HEK293 (cell line): Measurements from ENCODE around the gene SLC38A4.

Experiments
- CTCF ChIA-PET: fragments of 350-600 bp; formaldehyde crosslinking; extraction: SDS; loops from one replicate; lab custom pipeline; 2021; ENCODE audit warnings: antibody characterized with exemption; lab: Yijun Ruan, JAX
- POLR2A ChIA-PET: fragments of 300-600 bp; formaldehyde crosslinking; extraction: SDS; loops from one replicate; lab custom pipeline; 2020; ENCODE audit warnings: antibody characterized with exemption, inconsistent platforms; lab: Yijun Ruan, JAX
- H3K27ac ChIP-seq: fragments of 200-500 bp; sonication (Bioruptor generic); 2 replicates; pipeline ENCODE4 v1.5.1; 2014; ENCODE audit warnings: low read depth, low read length, control low read depth, inconsistent platforms; ENCODE audit errors: extremely low read depth
- H3K36me3 ChIP-seq, 2 experiments: fragments of 200-500 bp in 1 of 2; sonication (Bioruptor generic) in 1 of 2; 1 replicate in 1 of 2; 2 replicates in 1 of 2; pipeline ENCODE4 v1.5.1; 2014 to 2017; ENCODE audit warnings: inconsistent platforms in 2 of 2, low read length in 2 of 2; ENCODE audit not compliant: control insufficient read depth in 2 of 2, insufficient read depth in 1 of 2
- H3K4me1 ChIP-seq: fragments of 200-500 bp; sonication (Bioruptor generic); 2 replicates; pipeline ENCODE4 v1.5.1; 2014; ENCODE audit warnings: mild to moderate bottlenecking, low read length, inconsistent platforms; ENCODE audit not compliant: control insufficient read depth, insufficient read depth
- H3K4me3 ChIP-seq: 2 replicates; pipeline ENCODE4 v1.5.1; 2011; ENCODE audit warnings: low read depth, mild to moderate bottlenecking, control low read depth, low read length, moderate library complexity
- H3K9me3 ChIP-seq: fragments of 200-500 bp; sonication (Bioruptor generic); 2 replicates; pipeline ENCODE4 v1.5.1; 2014; ENCODE audit warnings: low read depth, low read length, inconsistent platforms; ENCODE audit not compliant: control insufficient read depth, insufficient read depth
- AEBP2 ChIP-seq: fragments of 450-650 bp; formaldehyde crosslinking; IDR thresholded peaks from 2 replicates; pipeline ENCODE4 v1.5.1; 2016; ENCODE audit warnings: missing biosample characterization, missing genetic modification characterization, borderline replicate concordance
- BCL11B ChIP-seq: fragments of 450-650 bp; formaldehyde crosslinking; IDR thresholded peaks from 2 replicates; pipeline ENCODE4 v1.5.1; 2016; ENCODE audit warnings: low read depth, missing biosample characterization, missing genetic modification characterization
- GLI4 ChIP-seq: fragments of 450-650 bp; formaldehyde crosslinking; IDR thresholded peaks from 2 replicates; pipeline ENCODE4 v1.5.1; 2016; ENCODE audit warnings: missing biosample characterization, missing genetic modification characterization
- HOXD13 ChIP-seq: sonication (generic); formaldehyde crosslinking; IDR thresholded peaks from 2 replicates; pipeline ENCODE4 v1.8.0; 2022; ENCODE audit warnings: missing genetic modification reagents, borderline replicate concordance
- KLF1 ChIP-seq: fragments of 450-650 bp; formaldehyde crosslinking; IDR thresholded peaks from 2 replicates; pipeline ENCODE4 v1.5.1; 2016; ENCODE audit warnings: missing biosample characterization, missing genetic modification characterization
- KLF8 ChIP-seq: fragments of 450-650 bp; formaldehyde crosslinking; IDR thresholded peaks from 2 replicates; pipeline ENCODE4 v1.5.1; 2016; ENCODE audit warnings: missing biosample characterization, missing genetic modification characterization
- RBAK ChIP-seq: fragments of 450-650 bp; formaldehyde crosslinking; IDR thresholded peaks from 2 replicates; pipeline ENCODE4 v1.5.1; 2016; ENCODE audit warnings: missing biosample characterization, missing genetic modification characterization
- SCRT2 ChIP-seq: fragments of 450-650 bp; formaldehyde crosslinking; IDR thresholded peaks from 2 replicates; pipeline ENCODE4 v1.5.1; 2016; ENCODE audit warnings: missing biosample characterization, missing genetic modification characterization
- YY2 ChIP-seq: fragments of 450-650 bp; formaldehyde crosslinking; IDR thresholded peaks from 2 replicates; pipeline ENCODE4 v1.5.1; 2016; ENCODE audit warnings: missing biosample characterization, missing genetic modification characterization
- ZNF184 ChIP-seq: fragments of 450-650 bp; IDR thresholded peaks from 2 replicates; pipeline ENCODE4 v1.5.1; 2018; ENCODE audit warnings: missing biosample characterization, mild to moderate bottlenecking, missing genetic modification characterization
- ZNF223 ChIP-seq: fragments of 450-650 bp; formaldehyde crosslinking; IDR thresholded peaks from 2 replicates; pipeline ENCODE4 v1.5.1; 2016; ENCODE audit warnings: missing biosample characterization, missing genetic modification characterization
- ZNF274 ChIP-seq, 2 experiments: fragments of 200-500 bp in 1 of 2; fragments of 450-650 bp in 1 of 2; sonication (Bioruptor generic) in 1 of 2; formaldehyde crosslinking in 1 of 2; IDR thresholded peaks; 2 replicates each; pipeline versions ENCODE4 v1.5.1 to v1.6.1; 2014 to 2016; ENCODE audit warnings: borderline replicate concordance in 1 of 2, inconsistent platforms in 1 of 2, low read length in 1 of 2, missing biosample characterization in 1 of 2, missing genetic modification characterization in 1 of 2
- ZNF354C ChIP-seq: fragments of 450-650 bp; formaldehyde crosslinking; IDR thresholded peaks from 2 replicates; pipeline ENCODE4 v1.5.1; 2016; ENCODE audit warnings: missing biosample characterization, missing genetic modification characterization, low read depth, borderline replicate concordance
- ZNF37A ChIP-seq: fragments of 450-650 bp; IDR thresholded peaks from 2 replicates; pipeline ENCODE4 v1.5.1; 2018; ENCODE audit warnings: missing biosample characterization, missing genetic modification characterization
- ZNF404 ChIP-seq: fragments of 450-650 bp; formaldehyde crosslinking; IDR thresholded peaks from 2 replicates; pipeline ENCODE4 v1.5.1; 2017; ENCODE audit warnings: missing biosample characterization, missing genetic modification characterization
- ZNF423 ChIP-seq: fragments of 450-650 bp; formaldehyde crosslinking; IDR thresholded peaks from 2 replicates; pipeline ENCODE4 v1.5.1; 2016; ENCODE audit warnings: missing biosample characterization, missing genetic modification characterization
- ZNF521 ChIP-seq: fragments of 450-650 bp; formaldehyde crosslinking; IDR thresholded peaks from 2 replicates; pipeline ENCODE4 v1.5.1; 2017; ENCODE audit warnings: missing biosample characterization, mild to moderate bottlenecking, missing genetic modification characterization
- ZNF610 ChIP-seq: fragments of 450-650 bp; formaldehyde crosslinking; IDR thresholded peaks from 2 replicates; pipeline ENCODE4 v1.5.1; 2016; ENCODE audit warnings: missing biosample characterization, missing genetic modification characterization, borderline replicate concordance
- ZNF621 ChIP-seq: fragments of 450-650 bp; formaldehyde crosslinking; IDR thresholded peaks from 2 replicates; pipeline ENCODE4 v1.5.1; 2017; ENCODE audit warnings: missing biosample characterization, missing genetic modification characterization
- ZNF624 ChIP-seq: fragments of 450-650 bp; formaldehyde crosslinking; IDR thresholded peaks from 2 replicates; pipeline ENCODE4 v1.5.1; 2017; ENCODE audit warnings: missing biosample characterization, missing genetic modification characterization
- ZNF660 ChIP-seq: fragments of 450-650 bp; IDR thresholded peaks from 2 replicates; pipeline ENCODE4 v1.5.1; 2018; ENCODE audit warnings: missing biosample characterization, mild to moderate bottlenecking, missing genetic modification characterization
- ZNF791 ChIP-seq: fragments of 450-650 bp; formaldehyde crosslinking; IDR thresholded peaks from 2 replicates; pipeline ENCODE4 v1.5.1; 2016; ENCODE audit warnings: missing biosample characterization, missing genetic modification characterization
- ZNF843 ChIP-seq: fragments of 450-650 bp; formaldehyde crosslinking; IDR thresholded peaks from 2 replicates; pipeline ENCODE4 v1.5.1; 2016; ENCODE audit warnings: missing biosample characterization, missing genetic modification characterization
- ZSCAN23 ChIP-seq: fragments of 450-650 bp; formaldehyde crosslinking; IDR thresholded peaks from 2 replicates; pipeline ENCODE4 v1.5.1; 2016; ENCODE audit warnings: missing biosample characterization, missing genetic modification characterization
- ZSCAN5A ChIP-seq: fragments of 450-650 bp; formaldehyde crosslinking; IDR thresholded peaks from 2 replicates; pipeline ENCODE4 v1.5.1; 2016; ENCODE audit warnings: missing biosample characterization, missing genetic modification characterization
- TF ChIP-seq, protein P1 (sequence below): fragments of 450-650 bp; formaldehyde crosslinking; IDR thresholded peaks from 2 replicates; pipeline ENCODE4 v1.5.1; 2016; ENCODE audit warnings: missing biosample characterization, missing genetic modification characterization
- TF ChIP-seq, protein P2 (sequence below): fragments of 450-650 bp; formaldehyde crosslinking; IDR thresholded peaks from 2 replicates; pipeline ENCODE4 v1.5.1; 2016; ENCODE audit warnings: missing biosample characterization, missing genetic modification characterization, borderline replicate concordance

Gene SLC38A4

DNA sequence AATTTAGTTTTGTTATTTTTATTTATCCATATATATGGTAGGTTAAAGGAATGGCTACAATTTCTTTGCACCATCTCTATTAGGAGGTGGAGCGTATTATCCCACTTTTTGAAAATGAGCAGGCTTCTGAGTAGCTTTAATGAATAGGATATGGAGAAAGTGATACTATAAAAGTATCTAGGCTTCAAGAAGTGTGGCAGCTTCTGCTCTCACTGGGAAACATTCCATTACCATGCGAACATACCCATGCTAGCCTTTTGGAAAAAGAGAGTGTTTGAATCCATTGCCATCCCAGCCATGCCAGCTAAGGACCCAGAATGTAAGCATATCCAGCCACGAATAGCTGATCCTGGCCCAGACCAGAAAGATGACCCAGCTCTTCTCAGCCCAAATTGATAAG is 107.3 kb downstream of the SLC38A4 start:
- no peaks in the 10 kb centered on the region for H3K9me3 ChIP-seq
- H3K4me1 ChIP-seq = no peaks in the 10 kb centered on the region
- H3K27ac ChIP-seq = no peak overlapping the region
- H3K36me3 ChIP-seq = no peaks in the 10 kb centered on the region
- no peak overlapping the region for H3K4me3 ChIP-seq
- POLR2A ChIA-PET = no interaction called here
- TF ChIP-seq ZNF610 (tag by site-specific recombination) (no peak), ZNF621 (tag by site-specific recombination) (no peak), AEBP2 (tag by site-specific recombination) (no peak), ZNF624 (tag by site-specific recombination) (no peak), ZNF274 (IDR thresholded peaks at IDR 0.05; ENCODE audit: low read length) (no peak), ZNF274 (tag by site-specific recombination; IDR thresholded peaks at IDR 0.05; ENCODE audit: borderline replicate concordance) (no peak), HOXD13 (no peak), BCL11B (tag by site-specific recombination) (no peak), ZNF521 (tag by site-specific recombination) (no peak)
- TF ChIP-seq, protein P1, sequence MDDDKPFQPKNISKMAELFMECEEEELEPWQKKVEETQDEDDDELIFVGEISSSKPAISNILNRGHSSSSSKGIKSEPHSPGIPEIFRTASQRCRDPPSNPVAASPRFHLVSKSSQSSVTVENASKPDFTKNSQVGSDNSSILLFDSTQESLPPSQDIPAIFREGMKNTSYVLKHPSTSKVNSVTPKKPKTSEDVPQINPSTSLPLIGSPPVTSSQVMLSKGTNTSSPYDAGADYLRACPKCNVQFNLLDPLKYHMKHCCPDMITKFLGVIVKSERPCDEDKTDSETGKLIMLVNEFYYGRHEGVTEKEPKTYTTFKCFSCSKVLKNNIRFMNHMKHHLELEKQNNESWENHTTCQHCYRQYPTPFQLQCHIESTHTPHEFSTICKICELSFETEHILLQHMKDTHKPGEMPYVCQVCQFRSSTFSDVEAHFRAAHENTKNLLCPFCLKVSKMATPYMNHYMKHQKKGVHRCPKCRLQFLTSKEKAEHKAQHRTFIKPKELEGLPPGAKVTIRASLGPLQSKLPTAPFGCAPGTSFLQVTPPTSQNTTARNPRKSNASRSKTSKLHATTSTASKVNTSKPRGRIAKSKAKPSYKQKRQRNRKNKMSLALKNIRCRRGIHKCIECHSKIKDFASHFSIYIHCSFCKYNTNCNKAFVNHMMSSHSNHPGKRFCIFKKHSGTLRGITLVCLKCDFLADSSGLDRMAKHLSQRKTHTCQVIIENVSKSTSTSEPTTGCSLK = no peak
- TF ChIP-seq, all 188 proteins: peak for 0
- CTCF ChIA-PET = interaction anchor here (0.6 to 0.7 kb wide), 2 partner anchors 243 to 1770 kb away, joined by 3 to 5 read pairs; no protein-coding TSS in a partner anchor

GRCh38 chr12:46717868-46718267 is 107.9 kb downstream of the SLC38A4 start:
- TF ChIP-seq ZNF274 (IDR thresholded peaks at IDR 0.05; ENCODE audit: low read length) (no peak), ZNF274 (tag by site-specific recombination; IDR thresholded peaks at IDR 0.05; ENCODE audit: borderline replicate concordance) (no peak), RBAK (tag by site-specific recombination) (no peak), ZNF404 (tag by site-specific recombination) (no peak), GLI4 (no peak), SCRT2 (tag by site-specific recombination) (no peak), ZNF660 (no peak), ZNF843 (tag by site-specific recombination) (no peak), ZSCAN23 (tag by site-specific recombination) (no peak), ZNF37A (tag by site-specific recombination) (no peak), ZNF791 (tag by site-specific recombination) (no peak), KLF8 (tag by site-specific recombination) (no peak), ZNF184 (tag by site-specific recombination) (no peak), KLF1 (tag by site-specific recombination) (no peak), ZNF223 (tag by site-specific recombination) (no peak), YY2 (tag by site-specific recombination) (no peak), ZNF354C (no peak), ZSCAN5A (no peak), ZNF423 (tag by site-specific recombination) (no peak)
- TF ChIP-seq, protein P2, sequence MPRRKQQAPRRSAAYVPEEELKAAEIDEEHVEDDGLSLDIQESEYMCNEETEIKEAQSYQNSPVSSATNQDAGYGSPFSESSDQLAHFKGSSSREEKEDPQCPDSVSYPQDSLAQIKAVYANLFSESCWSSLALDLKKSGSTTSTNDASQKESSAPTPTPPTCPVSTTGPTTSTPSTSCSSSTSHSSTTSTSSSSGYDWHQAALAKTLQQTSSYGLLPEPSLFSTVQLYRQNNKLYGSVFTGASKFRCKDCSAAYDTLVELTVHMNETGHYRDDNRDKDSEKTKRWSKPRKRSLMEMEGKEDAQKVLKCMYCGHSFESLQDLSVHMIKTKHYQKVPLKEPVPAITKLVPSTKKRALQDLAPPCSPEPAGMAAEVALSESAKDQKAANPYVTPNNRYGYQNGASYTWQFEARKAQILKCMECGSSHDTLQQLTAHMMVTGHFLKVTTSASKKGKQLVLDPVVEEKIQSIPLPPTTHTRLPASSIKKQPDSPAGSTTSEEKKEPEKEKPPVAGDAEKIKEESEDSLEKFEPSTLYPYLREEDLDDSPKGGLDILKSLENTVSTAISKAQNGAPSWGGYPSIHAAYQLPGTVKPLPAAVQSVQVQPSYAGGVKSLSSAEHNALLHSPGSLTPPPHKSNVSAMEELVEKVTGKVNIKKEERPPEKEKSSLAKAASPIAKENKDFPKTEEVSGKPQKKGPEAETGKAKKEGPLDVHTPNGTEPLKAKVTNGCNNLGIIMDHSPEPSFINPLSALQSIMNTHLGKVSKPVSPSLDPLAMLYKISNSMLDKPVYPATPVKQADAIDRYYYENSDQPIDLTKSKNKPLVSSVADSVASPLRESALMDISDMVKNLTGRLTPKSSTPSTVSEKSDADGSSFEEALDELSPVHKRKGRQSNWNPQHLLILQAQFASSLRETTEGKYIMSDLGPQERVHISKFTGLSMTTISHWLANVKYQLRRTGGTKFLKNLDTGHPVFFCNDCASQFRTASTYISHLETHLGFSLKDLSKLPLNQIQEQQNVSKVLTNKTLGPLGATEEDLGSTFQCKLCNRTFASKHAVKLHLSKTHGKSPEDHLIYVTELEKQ (tag by site-specific recombination) = no peak
- CTCF ChIA-PET = interaction anchor here (0.6 kb wide), 1 partner anchor 1769 kb away, joined by 5 read pairs; no protein-coding TSS in a partner anchor
- H3K9me3 ChIP-seq = no peaks in the 10 kb centered on the region
- H3K27ac ChIP-seq = no peak overlapping the region
- POLR2A ChIA-PET = no interaction called here
- no peaks in the 10 kb centered on the region for H3K36me3 ChIP-seq
- no peak overlapping the region for H3K4me3 ChIP-seq
- no peaks in the 10 kb centered on the region for H3K4me1 ChIP-seq
